KOPT-K1 (cell line): Measurements from ENCODE around the gene POLE2.

Experiments
- H3K27ac ChIP-seq: fragments of 200-600 bp; sonication (generic); 2 replicates; pipeline ENCODE4 v1.5.1; 2016; ENCODE audit warnings: antibody characterized with exemption, mild to moderate bottlenecking, low read depth, low read length; ENCODE audit not compliant: poor library complexity, severe bottlenecking
- H3K36me3 ChIP-seq: fragments of 200-600 bp; sonication (generic); 2 replicates; pipeline ENCODE4 v1.5.1; 2017; ENCODE audit warnings: antibody characterized with exemption, mild to moderate bottlenecking, low read length, moderate library complexity; ENCODE audit not compliant: insufficient read depth
- H3K9me3 ChIP-seq: fragments of 200-600 bp; sonication (generic); 2 replicates; pipeline ENCODE4 v1.5.1; 2017; ENCODE audit warnings: antibody characterized with exemption, low read length, mild to moderate bottlenecking; ENCODE audit not compliant: insufficient read depth, poor library complexity, severe bottlenecking

The POLE2 gene

DNA sequence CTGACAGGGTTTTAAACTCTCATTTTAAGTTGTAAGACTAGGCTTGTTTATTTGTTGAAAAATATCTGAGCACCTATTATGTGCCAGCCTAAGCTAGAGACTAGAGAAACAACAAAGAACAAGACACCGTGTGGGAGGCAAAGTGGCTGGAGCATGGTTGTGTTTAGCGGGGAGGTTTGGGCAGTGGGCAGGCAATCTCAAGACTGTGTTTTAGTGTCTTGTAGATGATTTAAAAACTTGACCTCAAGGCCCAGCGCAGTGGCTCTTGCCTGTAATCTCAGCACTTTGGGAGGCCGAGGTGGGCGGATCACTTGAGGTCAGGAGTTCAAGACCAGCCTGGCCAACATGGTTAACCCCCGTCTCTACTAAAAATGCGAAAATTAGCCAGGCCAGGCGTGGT is 75.3 kb downstream of the POLE2 start:
- H3K9me3 ChIP-seq: no peaks in the 10 kb centered on the region
- H3K36me3 ChIP-seq: peaks cover 98% of the 10 kb centered on the region
- H3K27ac ChIP-seq: no peak overlapping the region

GRCh38 chr14:49612251-49612650 is 75.8 kb downstream of the POLE2 start:
- Histone ChIP-seq H3K27ac (no peak overlapping the region), H3K9me3 (no peaks in the 10 kb centered on the region), H3K36me3 (peaks cover 98% of the 10 kb centered on the region)

- Histone ChIP-seq H3K9me3 (no peaks in the 10 kb centered on the region), H3K27ac (no peak overlapping the region), H3K36me3 (peaks cover 100% of the 10 kb centered on the region)
These were observed 80.4 kb downstream of the POLE2 start for GRCh38 chr14:49607583-49607982.

GRCh38 chr14:49598485-49599300 is 89.3 kb downstream of the POLE2 start, which contains the start of gene LRR1:
TSS of gene LRR1 (plus strand) at chr14:49598940. CDS start at chr14:49599021, 81 bp downstream.
- H3K27ac ChIP-seq: peak within 1 kb of the TSS; percentile 99
- peaks cover 29% of the 10 kb centered on the region for H3K36me3 ChIP-seq

DNA sequence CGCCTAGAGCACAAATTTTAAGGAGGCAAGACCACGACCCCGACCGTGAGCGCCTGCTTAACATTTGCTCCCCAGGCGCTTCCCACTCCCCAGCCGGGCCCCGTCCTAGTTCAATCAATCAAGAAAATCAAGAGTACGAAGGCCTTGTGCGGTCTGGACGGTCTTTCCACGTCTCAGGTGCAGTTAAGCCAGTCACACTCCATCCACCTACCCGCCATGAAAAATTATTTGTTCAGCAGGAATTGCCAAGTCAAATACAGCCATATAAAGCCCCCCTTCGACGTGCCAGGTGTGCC is 89.9 kb downstream of the POLE2 start:
- Histone ChIP-seq H3K9me3 (no peaks in the 10 kb centered on the region), H3K27ac (peak overlapping the region; percentile 99)

More at GRCh38 chr14:49598485-49599300, 89.3 kb downstream of the POLE2 start, which contains the start of gene LRR1:
- H3K9me3 ChIP-seq: no peaks in the 10 kb centered on the region

GRCh38 chr14:49594347-49595091 is 93.5 kb downstream of the POLE2 start:
- no peaks in the 10 kb centered on the region for H3K9me3 ChIP-seq
- H3K27ac ChIP-seq: no peak overlapping the region
- no peaks in the 10 kb centered on the region for H3K36me3 ChIP-seq

More for the DNA sequence above, 89.9 kb downstream of the POLE2 start:
- H3K36me3 ChIP-seq: peaks cover 24% of the 10 kb centered on the region
